Stimulated activated CD8-positive, alpha-beta memory T cell treated with anti-CD3 and anti-CD28 coated beads, Interleukin-4, amount 100 ng/mL, for 4 hours (primary cell): ENCODE data around the gene TBX6.
"Not testable (repeated sequence)": the region's sequence is repeated elsewhere in the genome, so short reads cannot be mapped to it uniquely, and the experiment has no call there.

Experiments used
- DNase-seq, 2 donors: peaks; one replicate each; pipeline ENCODE4 v3.0.0-alpha.2; 2020; ENCODE audit warnings: low read depth in 2 of 2, low spot score in 1 of 2

Gene TBX6

GRCh38 chr16:30091474-30092372 lies at the start of gene TBX6:
TBX6 (minus strand) TSS chr16:30091924; CDS start chr16:30091193, 731 bp downstream.
- peak; percentile 80 to 83 for DNase-seq

GRCh38 chr16:30139583-30140481 lies 48.1 kb upstream of the TBX6 start:
- no peak for DNase-seq

- DNase-seq = no peak
Observed at GRCh38 chr16:30137897-30138296, 46.2 kb upstream of the TBX6 start.

- DNase-seq = no peak
Observed at GRCh38 chr16:30136971-30137605, 45.4 kb upstream of the TBX6 start.

GRCh38 chr16:30132591-30132990 lies 40.9 kb upstream of the TBX6 start:
- DNase-seq = no peak

GRCh38 chr16:30131869-30132475 lies 40.2 kb upstream of the TBX6 start:
- no peak for DNase-seq

- no peak for DNase-seq
Observed at GRCh38 chr16:30127993-30128392, 36.3 kb upstream of the TBX6 start.

GRCh38 chr16:30125690-30126089 lies 34.0 kb upstream of the TBX6 start:
- not testable (repeated sequence) for DNase-seq

- no peak for DNase-seq
Observed at GRCh38 chr16:30124985-30125379, 33.3 kb upstream of the TBX6 start.

GRCh38 chr16:30122604-30123160 lies 31.0 kb upstream of the TBX6 start:
- no peak for DNase-seq

- DNase-seq = no peak
Observed at GRCh38 chr16:30121741-30122571, 30.2 kb upstream of the TBX6 start.

GRCh38 chr16:30120340-30121105 lies 28.8 kb upstream of the TBX6 start:
- DNase-seq = no peak

- DNase-seq = no peak
Observed at GRCh38 chr16:30119428-30119827, 27.7 kb upstream of the TBX6 start.

- no peak for DNase-seq
Observed at GRCh38 chr16:30117768-30118167, 26.0 kb upstream of the TBX6 start.

- DNase-seq = no peak
Observed at GRCh38 chr16:30116291-30117207, 24.8 kb upstream of the TBX6 start.

- DNase-seq = no peak
Observed at GRCh38 chr16:30115238-30115637, 23.5 kb upstream of the TBX6 start.

GRCh38 chr16:30114833-30115232 lies 23.1 kb upstream of the TBX6 start:
- DNase-seq = not testable (repeated sequence)

GRCh38 chr16:30114411-30114810 lies 22.7 kb upstream of the TBX6 start:
- no peak for DNase-seq
